HL-60 (cell line): Measurements from ENCODE around the gene MAPKAPK5.

Experiments
- POLR2AphosphoS5 ChIP-seq: IDR thresholded peaks from 2 replicates; pipeline ENCODE4 v1.6.1; 2012; ENCODE audit warnings: low read depth
- TF ChIP-seq, protein P1 (sequence below): IDR thresholded peaks from one replicate; pipeline ENCODE4 v1.5.1; 2011; ENCODE audit warnings: low read length, control low read depth, inconsistent platforms; ENCODE audit not compliant: insufficient read depth
- TF ChIP-seq, protein P2 (sequence below): IDR thresholded peaks from 2 replicates; pipeline ENCODE4 v1.6.1; 2012; ENCODE audit warnings: low read depth; ENCODE audit not compliant: insufficient replicate concordance

DNA sequence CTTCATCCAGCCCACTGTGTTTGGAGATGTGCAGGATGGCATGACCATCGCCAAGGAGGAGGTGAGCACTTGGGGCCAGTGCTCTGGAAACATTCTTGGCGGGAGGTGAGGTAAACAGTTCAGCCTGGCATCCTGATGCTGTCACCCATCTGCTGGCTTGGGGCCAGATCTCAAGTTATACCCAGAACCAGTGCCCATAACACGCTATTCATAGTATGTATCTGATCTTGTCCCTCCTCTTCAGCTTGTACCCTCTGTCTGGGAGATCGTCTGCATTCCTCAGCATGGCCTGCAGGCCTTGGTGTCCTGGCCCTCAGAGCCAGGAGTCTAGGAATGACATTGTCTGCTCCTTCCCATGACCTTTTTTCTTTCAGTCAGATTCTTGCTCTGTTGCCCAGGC is 43.8 kb upstream of the MAPKAPK5 start:
- TF ChIP-seq, protein P1, sequence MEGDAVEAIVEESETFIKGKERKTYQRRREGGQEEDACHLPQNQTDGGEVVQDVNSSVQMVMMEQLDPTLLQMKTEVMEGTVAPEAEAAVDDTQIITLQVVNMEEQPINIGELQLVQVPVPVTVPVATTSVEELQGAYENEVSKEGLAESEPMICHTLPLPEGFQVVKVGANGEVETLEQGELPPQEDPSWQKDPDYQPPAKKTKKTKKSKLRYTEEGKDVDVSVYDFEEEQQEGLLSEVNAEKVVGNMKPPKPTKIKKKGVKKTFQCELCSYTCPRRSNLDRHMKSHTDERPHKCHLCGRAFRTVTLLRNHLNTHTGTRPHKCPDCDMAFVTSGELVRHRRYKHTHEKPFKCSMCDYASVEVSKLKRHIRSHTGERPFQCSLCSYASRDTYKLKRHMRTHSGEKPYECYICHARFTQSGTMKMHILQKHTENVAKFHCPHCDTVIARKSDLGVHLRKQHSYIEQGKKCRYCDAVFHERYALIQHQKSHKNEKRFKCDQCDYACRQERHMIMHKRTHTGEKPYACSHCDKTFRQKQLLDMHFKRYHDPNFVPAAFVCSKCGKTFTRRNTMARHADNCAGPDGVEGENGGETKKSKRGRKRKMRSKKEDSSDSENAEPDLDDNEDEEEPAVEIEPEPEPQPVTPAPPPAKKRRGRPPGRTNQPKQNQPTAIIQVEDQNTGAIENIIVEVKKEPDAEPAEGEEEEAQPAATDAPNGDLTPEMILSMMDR = no peak
- TF ChIP-seq, protein P2, sequence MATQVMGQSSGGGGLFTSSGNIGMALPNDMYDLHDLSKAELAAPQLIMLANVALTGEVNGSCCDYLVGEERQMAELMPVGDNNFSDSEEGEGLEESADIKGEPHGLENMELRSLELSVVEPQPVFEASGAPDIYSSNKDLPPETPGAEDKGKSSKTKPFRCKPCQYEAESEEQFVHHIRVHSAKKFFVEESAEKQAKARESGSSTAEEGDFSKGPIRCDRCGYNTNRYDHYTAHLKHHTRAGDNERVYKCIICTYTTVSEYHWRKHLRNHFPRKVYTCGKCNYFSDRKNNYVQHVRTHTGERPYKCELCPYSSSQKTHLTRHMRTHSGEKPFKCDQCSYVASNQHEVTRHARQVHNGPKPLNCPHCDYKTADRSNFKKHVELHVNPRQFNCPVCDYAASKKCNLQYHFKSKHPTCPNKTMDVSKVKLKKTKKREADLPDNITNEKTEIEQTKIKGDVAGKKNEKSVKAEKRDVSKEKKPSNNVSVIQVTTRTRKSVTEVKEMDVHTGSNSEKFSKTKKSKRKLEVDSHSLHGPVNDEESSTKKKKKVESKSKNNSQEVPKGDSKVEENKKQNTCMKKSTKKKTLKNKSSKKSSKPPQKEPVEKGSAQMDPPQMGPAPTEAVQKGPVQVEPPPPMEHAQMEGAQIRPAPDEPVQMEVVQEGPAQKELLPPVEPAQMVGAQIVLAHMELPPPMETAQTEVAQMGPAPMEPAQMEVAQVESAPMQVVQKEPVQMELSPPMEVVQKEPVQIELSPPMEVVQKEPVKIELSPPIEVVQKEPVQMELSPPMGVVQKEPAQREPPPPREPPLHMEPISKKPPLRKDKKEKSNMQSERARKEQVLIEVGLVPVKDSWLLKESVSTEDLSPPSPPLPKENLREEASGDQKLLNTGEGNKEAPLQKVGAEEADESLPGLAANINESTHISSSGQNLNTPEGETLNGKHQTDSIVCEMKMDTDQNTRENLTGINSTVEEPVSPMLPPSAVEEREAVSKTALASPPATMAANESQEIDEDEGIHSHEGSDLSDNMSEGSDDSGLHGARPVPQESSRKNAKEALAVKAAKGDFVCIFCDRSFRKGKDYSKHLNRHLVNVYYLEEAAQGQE = no peak
- no peak for TF ChIP-seq POLR2AphosphoS5
